HG02938 (cell line): ENCODE results near the gene PAIP1.
"Not testable (repeated sequence)": the region's sequence is repeated elsewhere in the genome, so short reads cannot be mapped to it uniquely, and the experiment has no call there.

Experiments
- ATAC-seq: cut with Tn5 transposase; IDR thresholded peaks from one replicate; pipeline ENCODE4 v1.9.1; 2021; ENCODE audit warnings: mild to moderate bottlenecking, moderate library complexity; ENCODE audit not compliant: unreplicated experiment

PAIP1 gene

DNA sequence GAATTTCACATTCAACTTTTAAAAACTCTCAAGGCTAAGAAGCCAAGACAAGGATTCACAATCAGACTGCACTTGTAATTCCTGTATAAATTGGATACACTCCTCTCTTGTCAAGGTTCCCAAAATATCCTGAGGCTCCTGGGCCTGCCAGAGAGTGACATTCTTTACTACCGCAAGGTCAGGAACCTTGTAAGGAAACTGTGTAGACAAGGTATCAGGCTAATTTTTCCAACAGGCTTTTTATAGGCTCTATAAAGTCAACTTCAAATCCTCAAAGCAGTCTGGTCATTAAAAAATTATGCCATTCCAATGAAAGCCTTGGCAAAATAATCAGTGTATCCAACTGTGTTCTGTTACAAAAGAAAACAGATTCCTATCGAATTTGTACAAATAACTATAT lies 15.5 kb upstream of the PAIP1 start:
- no peak for ATAC-seq

DNA sequence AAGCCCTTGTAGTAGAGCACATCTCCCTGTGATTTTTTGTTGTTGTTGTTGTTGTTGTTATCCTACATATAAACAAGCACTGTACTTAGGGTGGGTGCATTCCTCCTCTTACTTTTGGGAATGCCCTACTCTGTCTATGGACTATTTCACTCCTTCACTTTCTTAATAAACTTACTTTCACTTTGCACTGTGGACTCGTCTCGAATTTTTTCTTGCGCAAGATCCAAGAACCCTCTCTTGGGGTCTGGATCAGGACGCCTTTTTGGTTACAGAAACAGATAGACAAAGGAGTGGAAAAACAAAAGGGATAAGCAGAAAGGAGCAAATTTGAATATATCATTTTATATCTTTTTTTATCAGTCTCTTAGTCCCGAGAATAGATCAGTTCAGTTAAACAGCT lies 14.4 kb upstream of the PAIP1 start:
- ATAC-seq: no peak

DNA sequence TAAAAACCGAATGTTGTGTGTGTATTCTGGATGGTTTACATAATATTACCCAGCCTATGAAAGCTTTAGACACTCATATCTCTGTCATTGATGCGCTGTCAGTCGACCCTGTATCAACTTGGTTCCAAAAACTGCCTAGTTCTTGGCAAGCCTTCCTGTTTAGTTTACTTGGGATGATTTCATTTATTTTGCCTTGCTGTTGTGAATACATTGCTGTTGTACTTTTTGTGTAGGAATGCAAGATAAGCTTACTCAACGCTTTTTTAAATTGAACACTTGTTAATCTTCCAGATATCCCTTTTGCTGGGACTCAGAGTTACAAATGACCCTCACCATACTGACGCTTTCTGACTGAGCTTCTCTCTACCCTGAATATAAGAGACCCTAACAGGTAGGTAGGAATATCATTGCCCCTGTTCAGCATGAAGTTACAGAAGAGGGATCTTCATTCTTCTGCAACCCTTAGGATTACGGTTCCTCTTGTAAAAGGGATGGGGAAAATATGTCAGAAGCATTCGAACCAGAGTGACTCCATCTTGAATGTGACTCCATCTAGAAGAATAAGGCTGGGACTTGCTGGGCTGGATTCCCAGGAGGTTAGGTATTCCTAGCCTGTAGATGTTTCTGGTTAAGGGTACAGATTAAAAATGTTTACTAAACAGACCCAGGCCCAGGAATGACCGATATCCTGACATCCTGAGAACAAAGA lies 13.7 kb upstream of the PAIP1 start:
- no peak for ATAC-seq

DNA sequence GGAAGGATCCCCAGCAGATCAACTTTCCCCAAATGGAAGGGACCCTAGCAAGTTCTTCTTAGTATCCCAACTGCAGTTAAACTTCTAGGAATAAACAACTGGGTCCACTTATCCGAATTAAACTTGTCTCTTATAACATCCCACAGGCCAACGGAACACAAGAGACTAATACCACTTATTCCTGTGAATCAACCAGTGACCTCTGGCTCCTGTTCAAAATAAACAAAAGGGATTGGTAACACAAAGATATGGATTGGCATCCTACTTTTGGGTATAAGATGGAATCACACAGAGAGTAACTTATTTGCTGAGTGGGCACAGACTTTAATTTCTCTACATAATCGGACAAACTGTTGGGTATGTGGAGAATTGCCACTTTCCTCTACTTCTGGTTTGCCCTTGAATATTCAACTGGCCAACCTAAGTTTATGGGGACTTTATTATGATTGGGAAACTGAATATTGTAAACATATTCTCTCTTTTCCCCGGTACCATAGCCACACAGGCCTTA lies 12.4 kb upstream of the PAIP1 start:
- no peak for ATAC-seq

DNA sequence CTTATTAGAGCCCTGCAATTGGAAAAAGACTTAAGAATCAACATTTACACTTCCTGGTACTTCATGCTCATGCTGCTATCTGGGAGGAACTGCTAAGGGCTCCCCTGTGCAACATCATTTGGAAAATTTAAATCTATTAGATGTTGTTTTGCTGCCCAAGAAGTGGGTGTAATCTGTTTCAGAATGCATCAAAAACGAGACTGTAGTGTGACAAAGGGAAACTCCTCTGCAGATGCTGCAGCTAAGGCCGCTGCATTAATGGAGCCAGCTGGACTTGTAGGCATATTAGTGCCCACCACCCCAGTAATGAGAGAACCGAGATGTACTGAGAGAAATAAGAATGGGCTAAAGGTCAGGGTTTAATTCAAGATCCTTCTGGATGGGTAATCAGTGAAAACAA lies 11.1 kb upstream of the PAIP1 start:
- no peak for ATAC-seq

DNA sequence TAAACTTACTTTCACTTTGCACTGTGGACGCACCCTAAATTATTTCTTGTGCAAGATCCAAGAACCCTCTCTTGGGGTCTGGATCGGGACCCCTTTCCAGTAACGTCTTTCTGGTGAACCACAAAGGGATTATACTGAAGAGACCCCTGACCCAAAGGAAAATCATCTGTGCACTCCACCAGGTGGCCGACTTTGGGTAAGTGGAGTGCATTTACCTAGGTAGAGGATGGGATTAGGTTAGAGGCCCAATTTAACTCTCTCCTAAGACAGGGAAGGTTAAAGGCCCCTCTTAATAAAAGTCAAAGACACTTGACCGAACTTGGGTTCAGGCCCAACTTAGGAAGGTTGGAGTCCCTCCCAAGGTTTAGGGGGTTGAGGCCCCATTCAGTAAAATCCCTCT lies 8.2 kb upstream of the PAIP1 start:
- ATAC-seq: no peak

DNA sequence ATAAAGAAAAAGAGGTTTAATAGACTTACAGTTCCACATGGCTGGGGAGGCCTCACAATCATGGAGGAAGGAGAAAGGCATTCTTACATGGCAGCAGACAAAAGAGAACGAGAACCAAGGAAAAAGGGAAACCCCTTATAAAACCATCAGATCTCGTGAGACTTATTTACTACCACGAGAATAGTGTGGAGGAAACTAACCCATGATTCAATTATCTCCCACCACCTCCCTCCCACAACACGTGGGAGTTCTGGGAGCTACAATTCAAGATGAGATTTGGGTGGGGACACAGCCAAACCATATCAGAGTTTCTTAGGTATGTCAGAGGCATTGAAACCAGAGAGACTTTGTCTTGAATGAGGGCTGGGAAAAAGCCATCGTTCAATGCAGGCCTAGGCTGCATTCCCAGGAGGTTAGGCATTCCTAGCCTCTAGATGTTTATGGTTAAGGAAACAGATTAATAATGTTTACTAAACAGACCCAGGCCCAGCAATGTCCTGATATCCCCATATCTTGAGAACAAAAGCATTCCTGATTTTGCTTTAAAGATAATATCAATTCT lies 7.5 kb upstream of the PAIP1 start:
- no peak for ATAC-seq

DNA sequence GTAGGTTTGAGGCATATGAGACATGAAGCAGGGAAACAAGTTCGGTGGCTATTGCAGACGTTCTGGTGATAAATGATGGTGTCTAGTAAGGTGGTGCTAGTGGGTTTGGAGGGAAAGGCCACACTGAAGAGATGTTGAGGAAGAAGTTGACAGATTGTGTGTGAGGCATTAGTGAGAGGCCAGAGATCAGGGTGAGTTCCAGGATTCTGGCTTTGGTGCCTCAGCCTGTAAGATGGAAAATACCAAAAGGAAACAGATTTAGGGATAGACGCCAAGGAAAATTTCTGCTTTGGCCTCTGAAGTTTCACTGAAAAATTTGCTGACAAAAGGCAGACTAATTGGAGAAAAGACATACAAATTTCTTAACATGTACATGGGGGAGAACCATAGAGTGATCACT lies 6.4 kb upstream of the PAIP1 start:
- ATAC-seq: no peak

DNA sequence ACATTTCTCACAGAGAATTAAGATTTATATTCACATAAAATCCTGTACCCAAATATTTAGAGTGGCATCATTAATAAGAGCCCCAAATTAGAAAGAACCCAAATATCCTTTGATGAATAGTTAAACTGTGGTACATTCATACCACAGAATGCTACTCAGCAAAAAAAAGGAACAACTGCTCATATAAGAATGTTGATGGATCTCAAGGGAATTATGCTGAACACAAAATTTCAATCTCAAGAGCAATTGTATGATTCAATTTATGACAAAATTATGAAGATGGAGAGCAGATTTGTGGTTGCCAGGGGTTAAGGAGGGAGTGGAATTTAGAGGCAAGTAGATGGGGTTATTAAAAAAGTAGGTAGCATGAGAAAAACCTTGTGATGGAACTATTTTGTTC lies 4.5 kb upstream of the PAIP1 start:
- ATAC-seq: no peak

DNA sequence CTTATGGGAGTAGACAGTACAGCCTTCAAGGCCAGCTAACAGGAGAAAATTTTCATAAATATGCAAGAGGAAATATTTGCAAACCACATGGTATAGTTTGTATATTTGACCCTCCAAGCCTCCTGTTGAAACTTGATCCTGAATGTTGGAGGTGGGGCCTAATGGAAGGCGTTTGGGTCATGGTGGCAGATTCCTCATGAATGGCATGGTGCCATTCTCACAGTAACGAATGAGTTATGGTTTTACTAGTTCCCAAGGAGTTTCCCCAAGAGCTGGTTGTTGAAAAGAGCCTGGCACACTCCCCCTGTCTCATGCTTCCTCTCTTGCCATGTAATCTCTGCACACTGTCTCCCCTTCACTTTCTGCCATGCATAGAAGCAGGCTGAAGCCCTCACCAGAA lies 3.3 kb upstream of the PAIP1 start:
- no peak for ATAC-seq

DNA sequence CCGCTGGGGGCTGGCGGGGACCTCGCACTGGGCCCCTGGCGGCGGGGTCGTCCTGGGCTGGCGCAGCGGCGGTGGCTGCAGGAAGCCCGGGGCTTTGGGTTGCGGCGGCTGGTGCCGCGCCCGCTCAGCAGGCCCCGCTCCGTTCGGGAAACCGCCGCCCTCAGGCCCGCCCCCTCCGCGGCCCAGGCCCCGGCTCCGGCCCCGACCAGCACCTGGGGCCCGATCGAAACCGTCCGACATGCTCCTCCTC lies 345 bp downstream of the PAIP1 start:
- ATAC-seq: peak; percentile 86

DNA sequence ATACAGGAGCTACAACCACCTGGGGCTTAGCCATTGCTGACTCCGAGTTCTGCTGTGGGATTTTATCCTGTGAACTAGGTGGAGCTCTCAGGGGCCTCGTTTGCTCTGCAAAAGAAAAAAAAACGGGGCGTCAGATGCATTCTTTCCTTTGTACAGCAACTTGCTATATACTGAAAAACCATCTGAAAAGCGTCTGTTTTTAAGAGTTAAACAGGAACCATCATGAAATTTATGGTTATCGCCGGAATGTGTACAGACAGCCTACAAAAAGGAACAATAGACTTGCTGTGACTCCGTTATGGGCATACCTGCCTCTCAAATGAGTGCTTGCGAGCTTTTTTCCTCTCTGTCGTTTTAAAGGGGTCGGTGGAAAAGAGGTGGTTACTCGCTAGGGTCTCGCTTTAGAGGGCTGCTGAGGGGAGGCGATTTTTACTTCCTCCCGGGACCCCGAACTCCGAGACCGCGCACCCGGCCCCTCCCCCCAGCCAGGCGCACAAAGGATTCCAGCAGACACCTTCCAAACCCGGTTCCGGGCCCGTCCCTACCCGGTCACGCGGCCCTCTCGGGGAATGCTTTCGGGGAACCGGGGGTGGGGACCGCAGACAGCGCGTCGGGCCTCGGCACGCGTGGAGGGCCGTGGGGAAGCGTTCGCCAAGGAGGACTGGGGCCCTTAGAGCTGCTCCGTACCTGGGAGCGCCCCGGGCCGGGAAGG lies 826 bp downstream of the PAIP1 start:
- peak; percentile 32 for ATAC-seq

DNA sequence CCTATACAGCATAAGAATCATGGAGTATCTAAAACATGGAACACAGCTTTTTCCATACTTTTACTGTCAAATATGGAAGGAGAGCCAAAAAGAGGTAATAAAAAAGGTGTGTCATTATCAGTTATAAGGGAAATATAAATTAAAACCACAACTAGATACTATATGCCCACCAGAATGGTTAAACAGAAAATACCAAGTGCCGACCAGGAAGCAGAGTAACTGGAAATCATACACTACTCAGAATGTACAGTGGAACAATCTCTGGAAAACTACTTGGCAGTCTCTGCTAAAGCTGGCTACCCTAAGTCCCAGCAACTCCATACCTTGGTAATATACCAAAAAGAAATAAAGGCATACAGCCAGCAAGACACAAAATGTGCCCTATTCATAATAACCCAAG lies 2.4 kb downstream of the PAIP1 start:
- ATAC-seq: no peak

DNA sequence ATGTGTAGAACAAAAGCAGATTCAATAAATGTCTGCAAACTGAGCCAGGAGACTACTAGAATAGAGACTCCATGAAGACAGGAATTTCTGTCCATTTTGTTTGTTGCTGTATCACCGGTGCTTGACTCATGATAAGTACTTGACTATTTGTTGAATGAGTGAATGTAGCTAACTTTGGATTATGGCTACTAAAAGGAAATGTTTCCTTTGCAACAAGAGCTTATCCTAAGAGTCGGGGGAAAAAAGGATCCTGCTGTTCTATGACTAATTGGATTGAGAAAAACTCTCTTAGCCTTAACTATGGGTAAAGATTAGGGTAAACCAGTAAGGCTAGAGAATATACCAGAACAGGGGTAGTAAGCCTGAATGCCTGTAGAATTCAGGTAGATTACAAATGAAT lies 3.5 kb downstream of the PAIP1 start:
- ATAC-seq: no peak

DNA sequence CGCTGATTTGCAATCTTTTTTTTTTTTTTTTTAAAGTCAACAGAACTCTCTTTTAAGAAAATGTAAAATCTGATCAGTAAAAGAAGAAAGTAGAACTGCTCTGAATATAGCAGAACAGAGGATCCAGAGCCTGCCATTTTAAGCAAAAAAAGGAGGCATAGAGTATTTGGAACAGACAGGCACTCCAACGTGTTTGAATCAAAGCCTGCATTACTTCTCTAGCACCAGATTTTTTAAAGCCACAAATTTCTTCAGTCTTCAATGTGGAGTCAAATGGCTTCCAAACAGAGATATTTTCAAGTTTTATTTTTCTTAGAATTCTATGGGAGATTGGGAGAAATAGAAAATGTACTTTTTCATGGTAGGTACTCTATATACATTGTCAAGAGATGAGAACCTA lies 5.1 kb downstream of the PAIP1 start:
- no peak for ATAC-seq

DNA sequence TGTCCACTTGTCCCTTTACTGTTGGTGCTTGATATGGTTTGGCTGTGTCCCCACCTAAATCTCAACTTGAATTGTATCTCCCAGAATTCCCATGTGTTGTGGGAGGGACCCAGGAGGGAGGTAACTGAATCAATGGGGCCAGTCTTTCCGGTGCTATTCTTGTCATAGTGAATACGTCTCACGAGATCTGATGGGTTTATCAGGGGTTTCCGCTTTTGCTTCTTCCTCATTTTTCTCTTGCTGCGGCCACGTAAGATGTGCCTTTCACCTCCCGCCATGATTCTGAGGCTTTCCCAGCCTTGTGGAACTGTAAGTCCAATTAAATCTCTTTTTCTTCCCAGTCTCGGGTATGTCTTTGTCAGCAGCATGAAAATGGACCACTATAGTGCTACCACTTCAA lies 7.6 kb downstream of the PAIP1 start:
- ATAC-seq: not testable (repeated sequence)

DNA sequence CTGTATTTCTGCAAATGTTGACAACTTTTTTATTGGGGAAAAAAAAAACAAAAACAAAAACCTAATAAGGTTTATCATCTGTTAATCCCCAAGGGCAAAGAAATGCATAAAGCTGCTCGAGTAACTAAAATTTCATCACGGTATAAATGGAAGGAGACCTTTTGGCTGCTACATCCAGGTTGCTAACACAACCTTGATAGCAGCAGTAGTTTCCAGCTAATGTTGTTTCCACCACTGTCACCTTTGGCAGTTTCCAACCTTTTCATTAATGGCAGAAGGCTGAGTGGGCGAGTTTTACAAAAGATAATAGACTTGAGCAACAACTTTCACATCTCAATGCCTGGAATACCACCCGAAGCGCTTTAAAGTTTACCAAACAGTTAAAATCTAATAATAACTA lies 8.5 kb downstream of the PAIP1 start:
- no peak for ATAC-seq

DNA sequence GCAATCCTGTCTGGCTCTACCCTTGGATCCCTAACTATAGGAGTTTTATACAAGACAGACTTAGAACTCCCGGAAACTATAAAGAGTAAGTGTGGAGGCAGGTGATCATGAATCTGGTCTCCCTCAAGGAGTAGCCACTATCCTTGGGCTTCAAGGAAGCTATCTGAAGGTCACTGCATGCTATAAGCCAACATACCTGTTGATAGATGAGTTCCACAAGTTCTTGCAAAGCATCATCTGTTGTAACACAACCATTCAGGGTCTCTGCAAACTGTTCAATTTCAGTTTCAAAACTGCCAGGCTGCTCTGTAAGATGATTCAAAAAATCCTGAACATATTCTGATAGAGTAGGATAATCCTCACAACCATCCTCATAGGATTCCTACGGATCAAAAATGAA lies 9.3 kb downstream of the PAIP1 start:
- no peak for ATAC-seq

DNA sequence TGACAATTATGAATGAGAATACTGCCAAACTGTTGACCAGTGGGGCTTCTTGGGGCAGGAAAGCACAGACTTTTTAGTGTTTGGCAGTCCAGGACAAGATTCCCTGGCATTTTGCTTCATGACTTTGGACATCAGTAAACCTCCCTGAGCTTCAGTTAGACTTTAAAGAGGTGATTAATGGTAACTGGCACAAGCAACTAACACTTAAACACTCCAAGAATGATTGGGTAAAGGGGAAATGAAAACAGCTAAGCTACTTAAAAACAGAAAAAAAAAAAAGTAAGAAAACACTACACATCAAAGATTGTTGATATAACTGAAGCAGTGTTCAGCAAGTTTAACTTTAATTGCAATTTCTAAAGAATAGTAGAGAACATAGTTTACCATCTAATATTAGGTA lies 13.4 kb downstream of the PAIP1 start:
- ATAC-seq: no peak

DNA sequence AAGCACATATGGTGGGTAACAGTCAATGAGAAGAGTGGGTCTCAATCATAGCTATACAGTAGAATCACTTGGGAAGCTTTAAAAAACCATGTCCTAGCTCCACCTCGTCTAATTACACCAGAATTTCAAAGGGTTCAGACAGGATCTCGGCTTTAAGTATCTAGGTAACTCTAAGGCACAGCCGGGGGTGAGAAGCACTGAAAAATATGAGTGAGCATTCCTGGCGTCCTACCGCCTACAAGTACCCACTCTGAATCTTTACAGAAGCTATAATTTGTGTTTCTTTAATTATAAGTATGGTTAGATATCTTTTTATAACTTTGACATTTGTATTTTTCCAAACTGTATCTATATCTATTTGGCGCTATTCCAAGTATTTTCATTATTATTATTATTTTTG lies 16.1 kb downstream of the PAIP1 start:
- no peak for ATAC-seq

DNA sequence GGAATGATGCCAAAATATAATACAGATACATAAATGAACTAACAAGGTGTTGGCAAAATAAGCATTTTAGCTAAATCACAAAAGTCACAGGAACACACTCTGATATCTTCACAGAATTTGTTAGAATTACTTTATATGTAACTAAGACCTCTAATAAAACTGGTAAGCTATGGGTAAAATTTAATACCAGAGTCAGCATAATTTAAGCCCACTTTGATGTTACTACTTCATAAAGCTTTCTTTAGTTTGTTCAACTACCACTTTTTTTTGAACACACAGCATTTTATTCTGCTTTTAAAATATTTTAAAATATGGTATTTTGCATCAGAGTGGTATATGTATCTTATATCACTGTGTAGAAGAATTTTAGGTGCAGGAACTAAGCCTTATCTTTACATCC lies 19.9 kb downstream of the PAIP1 start:
- ATAC-seq: no peak

DNA sequence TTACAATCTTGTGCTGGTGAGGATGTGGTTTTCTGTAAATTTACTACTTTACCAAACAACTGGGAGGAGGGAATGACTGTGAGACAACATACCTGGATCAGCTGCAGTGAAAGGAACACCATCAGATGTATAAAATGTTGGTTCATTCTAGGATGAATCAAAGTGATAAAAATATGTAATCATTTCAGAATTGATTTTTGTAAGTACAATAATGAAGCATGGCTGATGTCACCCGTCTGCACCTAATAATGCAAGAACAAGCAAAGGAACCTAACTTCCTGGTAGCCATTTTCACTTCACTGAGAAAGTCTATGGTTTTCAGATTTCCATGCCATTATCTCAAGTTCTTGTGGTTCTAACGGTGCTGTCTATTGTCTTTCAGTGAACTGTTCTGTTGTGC lies 23.2 kb downstream of the PAIP1 start:
- no peak for ATAC-seq

DNA sequence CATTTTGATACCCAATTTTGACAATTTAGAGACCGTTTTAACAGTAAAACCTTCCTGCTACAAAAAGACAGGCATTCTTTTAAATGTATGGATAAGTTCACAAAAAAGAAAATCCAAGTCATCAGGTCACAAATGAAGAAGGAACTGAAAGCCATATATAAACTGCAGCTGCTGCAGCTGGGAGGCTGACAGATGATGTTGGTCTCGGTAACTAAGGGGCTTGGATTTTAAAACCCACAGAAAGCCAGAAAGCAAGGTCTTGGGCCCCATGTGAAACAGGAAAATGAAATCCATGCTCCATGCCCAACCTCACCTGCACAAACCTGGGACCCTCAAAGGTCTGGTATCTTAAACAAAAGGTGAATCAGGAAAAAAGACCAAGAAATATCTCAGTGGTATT lies 26.2 kb downstream of the PAIP1 start:
- no peak for ATAC-seq
